ENCODE results near the gene TLR1.
A peak's percentile ranks its signal among the peaks of the same experiment; 100 is the strongest.

- no peak for TF ChIP-seq EZH2 (IDR thresholded peaks at IDR 0.05; ENCODE audit: borderline replicate concordance, low read length)
- TF ChIP-seq CTCF (IDR thresholded peaks at IDR 0.05; ENCODE audit: low read length) = peak; percentile 65
Observed at GRCh38 chr4:38782452-38783108, 22.0 kb downstream of the TLR1 start, which contains the start of gene TLR10.

Data from OCI-LY1 (cell line).